Natural killer cell (primary cell): Measurements from ENCODE around the gene ADAM10. TPM values are rescaled to one million over a fixed set of nuclear protein-coding genes. Genes with fewer than 3 reads are reported as not detected.

Experiments used
- ATAC-seq, 3 donors: fragments of 150-1000 bp in 2 of 3; fragments of 200-7000 bp in 1 of 3; cut with Tn5 transposase; 1 replicate in 1 of 3; 2 replicates in 2 of 3; pipeline ENCODE4 v1.10.0; 2021; ENCODE audit warnings: mild to moderate bottlenecking in 2 of 3, moderate library complexity in 2 of 3
- DNase-seq, 2 donors: peaks; one replicate each; pipeline versions ENCODE4 v3.0.0 to v3.0.0-alpha.2; 2013 to 2021; ENCODE audit warnings: mixed read lengths in 1 of 2
- H3K27ac ChIP-seq: one replicate; pipeline ENCODE4 v1.5.1; 2013; ENCODE audit warnings: mild to moderate bottlenecking, low read length
- H3K27me3 ChIP-seq: one replicate; pipeline ENCODE4 v1.6.1; 2013; ENCODE audit warnings: low read length; ENCODE audit not compliant: control insufficient read depth, insufficient read depth
- H3K36me3 ChIP-seq: one replicate; pipeline ENCODE4 v1.6.1; 2013; ENCODE audit warnings: low read length; ENCODE audit not compliant: control insufficient read depth, insufficient read depth
- H3K4me1 ChIP-seq: one replicate; pipeline ENCODE4 v1.6.1; 2013; ENCODE audit warnings: low read length; ENCODE audit not compliant: control insufficient read depth, insufficient read depth
- H3K4me3 ChIP-seq: one replicate; pipeline ENCODE4 v1.5.1; 2013; ENCODE audit warnings: low read length
- H3K9me3 ChIP-seq: one replicate; pipeline ENCODE4 v1.6.1; 2013; ENCODE audit warnings: low read length; ENCODE audit not compliant: control insufficient read depth, insufficient read depth
- H3K27ac Mint-ChIP-seq, 2 donors: one replicate each; pipeline ENCODE4 v1.8.0; 2022; ENCODE audit warnings: mild to moderate bottlenecking in 2 of 2, mixed read lengths in 2 of 2, moderate library complexity in 1 of 2
- H3K27me3 Mint-ChIP-seq, 2 donors: one replicate each; pipeline ENCODE4 v1.8.0; 2022; ENCODE audit warnings: low read depth in 2 of 2, mixed read lengths in 2 of 2
- H3K36me3 Mint-ChIP-seq: one replicate; pipeline ENCODE4 v1.8.0; 2022; ENCODE audit warnings: mixed read lengths
- H3K4me1 Mint-ChIP-seq, 2 donors: one replicate each; pipeline ENCODE4 v1.8.0; 2022; ENCODE audit warnings: mixed read lengths in 2 of 2
- H3K4me3 Mint-ChIP-seq: one replicate; pipeline ENCODE4 v1.8.0; 2022; ENCODE audit warnings: mild to moderate bottlenecking, moderate library complexity, mixed read lengths
- H3K9me3 Mint-ChIP-seq, 2 donors: one replicate each; pipeline ENCODE4 v1.8.0; 2022; ENCODE audit warnings: mixed read lengths in 2 of 2
- WGBS: methylation state at CpG from one replicate; pipeline ENCODE4 v1.1.7; 2013; ENCODE audit warnings: missing lambda C conversion rate; ENCODE audit not compliant: insufficient coverage; 5-methylcytosine and 5-hydroxymethylcytosine counted together
- intact Hi-C: fragments of 100-400 bp; cut with micrococcal nuclease; formaldehyde crosslinking; loops from one replicate; pipeline ENCODE4 v1.14.2; 2022
- total RNA-seq, 4 donors: library from RNA; stranded (reverse); fragments of 120-200 nt in 1 of 4; gene quantifications; one replicate each; pipeline versions ENCODE4 v1.2.3 to v1.2.4, GENCODE V29; 2013 to 2022
- TF ChIP-seq, protein P1 (sequence below): fragments of 200-600 bp; IDR thresholded peaks from one replicate; pipeline ENCODE4 v1.8.0; 2022; ENCODE audit warnings: antibody characterized with exemption

The ADAM10 gene
- total RNA-seq, 3 donors from 2014 or later (not counting 1 experiment from before 2014, with no cell fraction given) = 223 to 297 (median 259) TPM

DNA sequence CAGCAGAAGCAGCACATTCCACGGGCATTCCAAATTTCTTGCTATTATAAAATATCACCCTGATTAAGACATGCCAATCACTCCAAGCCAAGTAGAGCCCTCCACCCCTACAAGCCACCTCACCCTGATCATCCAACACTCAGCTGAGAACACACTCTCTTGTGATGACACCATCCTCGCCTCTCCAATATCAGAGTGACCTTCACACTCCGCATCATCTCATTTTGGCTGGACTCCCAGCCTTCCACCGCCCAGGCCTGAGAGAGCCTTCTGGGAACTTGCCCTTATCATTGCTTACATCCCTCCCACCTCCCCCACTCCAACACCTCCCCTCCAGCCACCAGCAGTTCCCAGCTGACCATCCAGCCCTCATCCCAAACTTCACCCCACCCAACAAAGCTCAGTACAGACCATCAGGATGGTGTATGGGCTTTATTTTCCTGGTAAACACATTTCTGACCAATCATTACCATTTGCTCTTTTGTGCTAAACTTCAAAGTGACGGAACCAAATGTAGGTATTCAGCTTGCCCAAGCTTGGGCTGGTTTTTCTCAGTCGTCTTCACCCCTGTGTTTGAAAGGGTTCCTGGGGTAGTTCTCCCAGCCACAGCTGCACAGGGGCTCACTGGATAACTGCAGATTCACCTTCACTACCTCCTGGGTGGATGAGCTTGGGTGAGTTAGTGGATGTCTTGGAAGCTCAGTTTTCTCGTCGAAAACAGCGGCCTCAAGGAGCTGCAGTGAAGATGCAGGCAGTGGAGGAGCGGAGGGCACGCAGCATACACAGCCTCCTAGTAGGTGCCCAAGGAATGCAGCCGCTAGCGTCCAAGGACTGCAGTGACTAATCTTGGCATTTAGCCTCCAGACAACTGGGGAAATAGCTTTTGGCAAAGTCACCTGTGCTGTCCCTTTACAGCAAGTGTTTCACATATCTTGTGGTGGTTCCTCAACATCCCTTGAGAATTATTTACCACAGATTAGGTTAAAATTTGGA is 202.6 kb downstream of the ADAM10 start:
- TF ChIP-seq, protein P1, sequence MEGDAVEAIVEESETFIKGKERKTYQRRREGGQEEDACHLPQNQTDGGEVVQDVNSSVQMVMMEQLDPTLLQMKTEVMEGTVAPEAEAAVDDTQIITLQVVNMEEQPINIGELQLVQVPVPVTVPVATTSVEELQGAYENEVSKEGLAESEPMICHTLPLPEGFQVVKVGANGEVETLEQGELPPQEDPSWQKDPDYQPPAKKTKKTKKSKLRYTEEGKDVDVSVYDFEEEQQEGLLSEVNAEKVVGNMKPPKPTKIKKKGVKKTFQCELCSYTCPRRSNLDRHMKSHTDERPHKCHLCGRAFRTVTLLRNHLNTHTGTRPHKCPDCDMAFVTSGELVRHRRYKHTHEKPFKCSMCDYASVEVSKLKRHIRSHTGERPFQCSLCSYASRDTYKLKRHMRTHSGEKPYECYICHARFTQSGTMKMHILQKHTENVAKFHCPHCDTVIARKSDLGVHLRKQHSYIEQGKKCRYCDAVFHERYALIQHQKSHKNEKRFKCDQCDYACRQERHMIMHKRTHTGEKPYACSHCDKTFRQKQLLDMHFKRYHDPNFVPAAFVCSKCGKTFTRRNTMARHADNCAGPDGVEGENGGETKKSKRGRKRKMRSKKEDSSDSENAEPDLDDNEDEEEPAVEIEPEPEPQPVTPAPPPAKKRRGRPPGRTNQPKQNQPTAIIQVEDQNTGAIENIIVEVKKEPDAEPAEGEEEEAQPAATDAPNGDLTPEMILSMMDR = no peak
- intact Hi-C loops = no loop called here
- Histone ChIP-seq H3K36me3 (no peaks in the 10 kb centered on the region), H3K9me3 (no peaks in the 10 kb centered on the region), H3K4me1 (peaks cover 42% of the 10 kb centered on the region), H3K27ac (no peak overlapping the region), H3K4me3 (no peak overlapping the region), H3K27me3 (no peaks in the 10 kb centered on the region)
- no peaks in the 10 kb centered on the region for H3K36me3 Mint-ChIP-seq
- H3K4me3 Mint-ChIP-seq = peak overlapping the region; percentile 50
- H3K27me3 Mint-ChIP-seq = no peaks in the 10 kb centered on the region
- peak overlapping the region; percentile 90 to 94 for H3K27ac Mint-ChIP-seq
- H3K9me3 Mint-ChIP-seq = no peaks in the 10 kb centered on the region
- WGBS = 96% methylated on average over 13 of the region's 13 CpGs
- H3K4me1 Mint-ChIP-seq = peaks cover 47 to 60% of the 10 kb centered on the region in 2 donors
- ATAC-seq (no peak), DNase-seq (no peak)

DNA sequence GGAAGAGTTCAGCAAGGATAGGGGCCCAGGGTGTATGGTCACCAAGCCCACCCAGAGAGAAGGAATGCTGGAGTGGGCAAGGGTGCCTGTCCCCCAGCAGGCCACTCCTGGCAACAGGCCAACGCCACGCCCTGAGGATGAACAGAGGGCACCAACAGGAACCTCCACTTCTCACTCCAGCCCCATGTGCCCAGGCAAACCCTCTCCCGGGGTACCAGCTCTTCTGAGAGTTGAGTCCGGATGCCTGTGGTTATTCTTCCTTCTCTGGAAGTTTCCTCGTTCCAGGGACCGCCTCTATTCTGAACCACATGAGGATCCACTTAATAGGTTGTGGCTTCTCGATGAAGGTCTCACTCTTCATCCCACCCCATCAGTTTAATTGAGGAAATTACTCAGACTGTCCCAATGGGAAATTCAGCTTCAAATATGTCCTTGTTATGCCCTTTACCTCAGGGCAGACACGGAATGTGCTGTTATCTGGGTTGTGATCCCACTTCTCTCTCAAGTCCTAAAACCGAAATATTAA is 203.4 kb downstream of the ADAM10 start:
- Histone ChIP-seq H3K4me1 (peaks cover 34% of the 10 kb centered on the region), H3K9me3 (no peaks in the 10 kb centered on the region), H3K4me3 (no peak overlapping the region), H3K36me3 (no peaks in the 10 kb centered on the region), H3K27me3 (no peaks in the 10 kb centered on the region), H3K27ac (no peak overlapping the region)
- TF ChIP-seq, protein P1 = no peak
- DNase-seq = no peak
- Mint-ChIP-seq H3K27me3 (no peaks in the 10 kb centered on the region), H3K36me3 (no peaks in the 10 kb centered on the region), H3K4me3 (peak overlapping the region; percentile 50), H3K27ac (peak overlapping the region; percentile 90 to 94), H3K9me3 (no peaks in the 10 kb centered on the region), H3K4me1 (peaks cover 39 to 52% of the 10 kb centered on the region in 2 donors)
- intact Hi-C loops = no loop called here
- no peak for ATAC-seq
- 93% methylated on average over 9 of the region's 9 CpGs for WGBS

DNA sequence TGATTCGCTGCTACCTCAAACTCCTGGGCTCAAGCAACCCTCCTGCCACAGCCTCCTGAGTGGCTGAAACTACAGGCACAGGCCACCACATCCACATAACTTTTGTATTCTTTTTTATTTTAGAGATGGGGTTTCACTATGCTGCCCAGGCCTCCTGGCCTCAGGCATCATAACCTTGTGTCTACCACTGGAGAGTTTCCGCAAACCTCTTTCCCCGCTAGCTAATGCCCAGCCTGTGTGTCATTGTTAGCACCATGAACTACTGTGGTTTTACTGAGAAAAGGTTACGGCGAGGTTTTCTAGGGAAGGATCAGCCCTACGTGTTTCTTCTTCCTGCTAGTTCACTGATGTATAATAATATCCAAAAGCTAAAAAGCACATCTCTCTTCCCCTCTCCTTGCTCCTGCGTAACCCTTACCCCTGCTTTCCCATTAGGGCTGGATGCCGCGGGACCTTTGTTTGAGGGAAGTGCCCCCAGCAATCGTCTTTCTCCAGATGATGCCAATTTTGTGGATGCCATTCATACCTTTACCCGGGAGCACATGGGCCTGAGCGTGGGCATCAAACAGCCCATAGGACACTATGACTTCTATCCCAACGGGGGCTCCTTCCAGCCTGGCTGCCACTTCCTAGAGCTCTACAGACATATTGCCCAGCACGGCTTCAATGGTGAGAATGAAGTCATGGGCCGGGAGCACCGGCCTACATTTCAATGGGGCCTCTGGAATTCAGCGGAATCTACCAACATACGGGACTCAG is 204.0 kb downstream of the ADAM10 start:
- Mint-ChIP-seq H3K27me3 (no peaks in the 10 kb centered on the region), H3K27ac (peak overlapping the region; percentile 90 to 94), H3K9me3 (no peaks in the 10 kb centered on the region), H3K36me3 (no peaks in the 10 kb centered on the region), H3K4me1 (peaks cover 34 to 48% of the 10 kb centered on the region in 2 donors), H3K4me3 (peak overlapping the region; percentile 80)
- intact Hi-C loops = loop anchor here (2.0 kb wide), 1 partner anchor 29 kb away; no protein-coding TSS in a partner anchor
- no peak overlapping the region for H3K4me3 ChIP-seq
- no peaks in the 10 kb centered on the region for H3K27me3 ChIP-seq
- TF ChIP-seq, protein P1 = no peak
- no peaks in the 10 kb centered on the region for H3K9me3 ChIP-seq
- WGBS = 79% methylated on average over 18 of the region's 18 CpGs
- H3K27ac ChIP-seq = peak overlapping the region; percentile 19
- peak; percentile 79 to 96 (median 90) for ATAC-seq
- peak; percentile 30 to 48 for DNase-seq
- H3K36me3 ChIP-seq = no peaks in the 10 kb centered on the region
- H3K4me1 ChIP-seq = peaks cover 28% of the 10 kb centered on the region
